SK-N-SH (cell line): ENCODE results near the gene TMEM14A. TPM values are rescaled to one million over a fixed set of nuclear protein-coding genes. Genes with fewer than 3 reads are reported as not detected.

Experiments
- CTCF ChIA-PET: fragments of 300-600, 350-600 bp; formaldehyde crosslinking; extraction: SDS; loops from one replicate; lab custom pipeline; 2021; lab: Yijun Ruan, JAX
- POLR2A ChIA-PET: fragments of 350-600 bp; sonication (Branson Sonifier 250); formaldehyde crosslinking; extraction: SDS; loops from one replicate; lab custom pipeline; 2020; ENCODE audit warnings: antibody characterized with exemption, inconsistent platforms; lab: Yijun Ruan, JAX
- DNase-seq: peaks from one replicate; pipeline ENCODE4 v3.0.0; 2012
- H2AFZ ChIP-seq: fragments of 200-600 bp; sonication (generic); 2 replicates; pipeline ENCODE4 v1.8.1; 2016; ENCODE audit warnings: antibody characterized with exemption, mild to moderate bottlenecking, low read depth
- H3F3A ChIP-seq: fragments of 200-600 bp; sonication (generic); replicated peaks from 2 replicates; pipeline ENCODE3; 2016; ENCODE audit warnings: antibody characterized with exemption, mild to moderate bottlenecking; ENCODE audit not compliant: insufficient read depth
- H3K27ac ChIP-seq, 2 experiments: fragments of 200-500 bp in 1 of 2; fragments of 200-600 bp in 1 of 2; sonication (Bioruptor generic) in 1 of 2; sonication (generic), shearing (Covaris generic) in 1 of 2; 2 replicates each; pipeline versions ENCODE4 v1.5.1 to v1.6.1; 2014 to 2016; ENCODE audit warnings: low read depth in 2 of 2, inconsistent platforms in 1 of 2, low read length in 1 of 2, mild to moderate bottlenecking in 1 of 2, mixed read lengths in 1 of 2
- H3K27me3 ChIP-seq: fragments of 200-600 bp; sonication (generic), shearing (Covaris generic); 2 replicates; pipeline ENCODE4 v1.6.1; 2016; ENCODE audit warnings: mixed run types; ENCODE audit not compliant: insufficient read depth
- H3K36me3 ChIP-seq, 2 experiments: fragments of 200-500 bp in 1 of 2; fragments of 200-600 bp in 1 of 2; sonication (Bioruptor generic) in 1 of 2; sonication (generic) in 1 of 2; replicated peaks in 1 of 2; 2 replicates each; pipeline versions ENCODE3 to v1.5.1; 2014 to 2016; ENCODE audit warnings: low read length in 1 of 2, mild to moderate bottlenecking in 1 of 2; ENCODE audit not compliant: insufficient read depth in 2 of 2, control insufficient read depth in 1 of 2
- H3K4me1 ChIP-seq, 2 experiments: fragments of 200-500 bp in 1 of 2; fragments of 200-600 bp in 1 of 2; sonication (Bioruptor generic) in 1 of 2; sonication (generic), shearing (Covaris generic) in 1 of 2; 2 replicates each; pipeline versions ENCODE4 v1.5.1 to v1.6.1; 2014 to 2016; ENCODE audit warnings: low read depth in 1 of 2, low read length in 1 of 2, mixed run types in 1 of 2; ENCODE audit not compliant: insufficient read depth in 2 of 2, control insufficient read depth in 1 of 2
- H3K4me2 ChIP-seq: fragments of 200-600 bp; sonication (generic), shearing (Covaris generic); 2 replicates; pipeline ENCODE4 v1.6.1; 2017; ENCODE audit warnings: mixed run types
- H3K4me3 ChIP-seq, 2 experiments: fragments of 200-500 bp in 1 of 2; fragments of 200-600 bp in 1 of 2; sonication (Bioruptor generic) in 1 of 2; sonication (generic), shearing (Covaris generic) in 1 of 2; 2 replicates each; pipeline versions ENCODE4 v1.5.1 to v1.8.1; 2014 to 2016; ENCODE audit warnings: low read depth in 2 of 2, inconsistent platforms in 1 of 2, low read length in 1 of 2, mild to moderate bottlenecking in 1 of 2, mixed read lengths in 1 of 2, moderate library complexity in 1 of 2
- H3K79me2 ChIP-seq: fragments of 200-600 bp; sonication (generic); 2 replicates; pipeline ENCODE4 v1.8.1; 2017; ENCODE audit warnings: mild to moderate bottlenecking; ENCODE audit not compliant: insufficient read depth
- H3K9ac ChIP-seq: fragments of 200-600 bp; sonication (generic); 2 replicates; pipeline ENCODE4 v1.6.1; 2017; ENCODE audit warnings: mixed run types
- H3K9me2 ChIP-seq: fragments of 200-600 bp; sonication (generic); 2 replicates; pipeline ENCODE4 v1.6.1; 2017; ENCODE audit warnings: mixed run types
- H3K9me3 ChIP-seq: fragments of 200-600 bp; sonication (generic); 2 replicates; pipeline ENCODE4 v1.6.1; 2017; ENCODE audit warnings: mixed run types, mild to moderate bottlenecking, moderate library complexity
- H4K20me1 ChIP-seq: fragments of 200-600 bp; sonication (generic); 2 replicates; pipeline ENCODE4 v1.6.1; 2017; ENCODE audit warnings: mild to moderate bottlenecking, mixed run types; ENCODE audit not compliant: insufficient read depth
- CHD2 ChIP-seq: fragments of 150-350 bp; IDR thresholded peaks from 2 replicates; pipeline ENCODE4 v1.6.1; 2018; ENCODE audit warnings: low read length; ENCODE audit not compliant: partially characterized antibody
- CTCF ChIP-seq: fragments of 200-600 bp; sonication (generic); IDR thresholded peaks from 2 replicates; pipeline ENCODE4 v1.6.1; 2017; ENCODE audit warnings: antibody characterized with exemption, mild to moderate bottlenecking, moderate library complexity
- FOXM1 ChIP-seq: IDR thresholded peaks from 2 replicates; pipeline ENCODE4 v1.4.0; 2012; ENCODE audit warnings: low read depth, mild to moderate bottlenecking
- IRF3 ChIP-seq: fragments of 150-350 bp; IDR thresholded peaks from 2 replicates; pipeline ENCODE4 v1.6.1; 2016; ENCODE audit warnings: mild to moderate bottlenecking, low read depth, low read length
- JUND ChIP-seq: IDR thresholded peaks from 2 replicates; pipeline ENCODE4 v1.4.0; 2012
- MEF2A ChIP-seq: IDR thresholded peaks from 2 replicates; pipeline ENCODE4 v1.4.0; 2012; ENCODE audit warnings: low read depth, borderline replicate concordance
- NRF1 ChIP-seq: IDR thresholded peaks from 2 replicates; pipeline ENCODE4 v1.6.1; 2012; ENCODE audit warnings: low read depth, mild to moderate bottlenecking, low read length
- RCOR1 ChIP-seq: fragments of 150-350 bp; IDR thresholded peaks from 2 replicates; pipeline ENCODE4 v1.6.1; 2017; ENCODE audit warnings: antibody characterized with exemption, low read length
- TAF1 ChIP-seq: IDR thresholded peaks from 2 replicates; pipeline ENCODE4 v1.6.1; 2012; ENCODE audit warnings: low read depth, mild to moderate bottlenecking, low read length, moderate library complexity, borderline replicate concordance
- USF1 ChIP-seq: IDR thresholded peaks from 2 replicates; pipeline ENCODE4 v1.4.0; 2012; ENCODE audit warnings: low read depth, borderline replicate concordance
- WGBS: methylation state at CpG from one replicate; pipeline ENCODE4 v1.1.6; 2017; ENCODE audit warnings: low lambda C conversion rate; 5-methylcytosine and 5-hydroxymethylcytosine counted together
- polyA plus RNA-seq, 3 experiments: library from polyadenylated mRNA; depleted of rRNA; stranded (reverse); fragments of >200 nt; gene quantifications; 2 replicates each; pipeline ENCODE4 v1.2.3, GENCODE V29; 2012

Gene TMEM14A
- polyA plus RNA-seq, 1 of the 3 experiments (the other 2 are of a cell fraction): 42.4 TPM

- no peak overlapping the region for H3K27ac ChIP-seq
- ChIA-PET POLR2A (no interaction called here), CTCF (interaction anchor here (0.9 to 4.4 kb wide), 6 partner anchors 10 to 356 kb away, joined by 4 to 33 read pairs (median 4); no protein-coding TSS in a partner anchor)
- no peaks in the 10 kb centered on the region for H3F3A ChIP-seq
- H3K4me2 ChIP-seq: no peak overlapping the region
- H2AFZ ChIP-seq: no peak overlapping the region
- no peaks in the 10 kb centered on the region for H3K9me3 ChIP-seq
- no peaks in the 10 kb centered on the region for H4K20me1 ChIP-seq
- DNase-seq: no peak
- TF ChIP-seq IRF3 (no peak), FOXM1 (no peak), JUND (no peak), RCOR1 (no peak), TAF1 (no peak), CHD2 (no peak), CTCF (no peak), NRF1 (no peak), USF1 (no peak), MEF2A (no peak)
- H3K27me3 ChIP-seq: no peaks in the 10 kb centered on the region
- no peaks in the 10 kb centered on the region for H3K79me2 ChIP-seq
- H3K4me1 ChIP-seq: peaks cover 0 to 12% of the 10 kb centered on the region in 2 experiments; a peak in 1 of 4 replicates
- H3K9ac ChIP-seq: no peak overlapping the region
- H3K4me3 ChIP-seq: no peak overlapping the region
- H3K36me3 ChIP-seq: no peaks in the 10 kb centered on the region
- no peaks in the 10 kb centered on the region for H3K9me2 ChIP-seq
These were observed 29.5 kb upstream of the TMEM14A start for GRCh38 chr6:52641388-52641787.

GRCh38 chr6:52641826-52642225, 29.1 kb upstream of the TMEM14A start:
- Histone ChIP-seq H4K20me1 (no peaks in the 10 kb centered on the region), H3K9me2 (no peaks in the 10 kb centered on the region), H3K9ac (no peak overlapping the region), H2AFZ (no peak overlapping the region), H3K4me2 (no peak overlapping the region), H3K27me3 (no peaks in the 10 kb centered on the region), H3K4me1 (peaks cover under 1 to 12% of the 10 kb centered on the region in 2 experiments; a peak in 2 of 4 replicates), H3K27ac (no peak overlapping the region), H3F3A (no peaks in the 10 kb centered on the region), H3K79me2 (no peaks in the 10 kb centered on the region), H3K36me3 (no peaks in the 10 kb centered on the region), H3K4me3 (no peak overlapping the region), H3K9me3 (no peaks in the 10 kb centered on the region)
- TF ChIP-seq MEF2A (no peak), FOXM1 (no peak)
- DNase-seq: no peak
- ChIA-PET CTCF (interaction anchor here (0.9 to 4.4 kb wide), 7 partner anchors 10 to 356 kb away, joined by 4 to 33 read pairs (median 4); no protein-coding TSS in a partner anchor), POLR2A (no interaction called here)
- 97% methylated on average over 3 of the region's 3 CpGs for WGBS
